NB4 (cell line): ENCODE data around the gene ANP32B.

Experiments
- CTCF ChIP-seq: IDR thresholded peaks from one replicate; pipeline ENCODE4 v1.5.1; 2012; ENCODE audit warnings: low read depth, low read length
- MAX ChIP-seq: IDR thresholded peaks from 2 replicates; pipeline ENCODE4 v1.6.1; 2011; ENCODE audit warnings: low read depth, low read length
- MYC ChIP-seq: IDR thresholded peaks from 2 replicates; pipeline ENCODE4 v1.6.1; 2011; ENCODE audit warnings: low read depth, low read length
- POLR2A ChIP-seq: IDR thresholded peaks from 2 replicates; pipeline ENCODE4 v1.6.1; 2011; ENCODE audit warnings: mild to moderate bottlenecking; ENCODE audit not compliant: insufficient read length; ENCODE audit errors: extremely low read depth

- TF ChIP-seq POLR2A (no peak), CTCF (no peak), MAX (no peak), MYC (no peak)
These were observed 11.6 kb downstream of the ANP32B start for GRCh38 chr9:97994703-97995102.
